Gastroesophageal sphincter (tissue), 4 donors: Measurements from ENCODE around the gene COA6. TPM values are rescaled to one million over a fixed set of nuclear protein-coding genes. Genes with fewer than 3 reads are reported as not detected.

Experiments used
- ATAC-seq: fragments of 150-250 bp; one replicate; pipeline ENCODE4 v1.9.1; 2016; ENCODE audit warnings: mild to moderate bottlenecking, moderate library complexity
- H3K27ac ChIP-seq, 4 donors: fragments of 200-600 bp; sonication (generic) in 3 of 4; 1 replicate in 3 of 4; 2 replicates in 1 of 4; pipeline ENCODE4 v1.5.1; 2016 to 2019
- H3K27me3 ChIP-seq: fragments of 200-600 bp; sonication (generic); one replicate; pipeline ENCODE4 v1.5.1; 2019
- H3K36me3 ChIP-seq, 2 donors: fragments of 200-600 bp; sonication (generic); one replicate each; pipeline ENCODE4 v1.5.1; 2019; ENCODE audit warnings: control low read depth in 1 of 2
- H3K4me1 ChIP-seq, 3 donors: fragments of 200-600 bp; sonication (generic); 1 replicate in 2 of 3; 2 replicates in 1 of 3; pipeline ENCODE4 v1.5.1; 2016 to 2019; ENCODE audit warnings: control low read depth in 2 of 3
- H3K4me3 ChIP-seq, 2 donors: fragments of 200-600 bp; sonication (generic); one replicate each; pipeline ENCODE4 v1.5.1; 2019; ENCODE audit warnings: mild to moderate bottlenecking in 1 of 2, moderate library complexity in 1 of 2
- H3K9me3 ChIP-seq, 3 donors: fragments of 200-600 bp; sonication (generic); one replicate each; pipeline ENCODE4 v1.5.1; 2017 to 2019; ENCODE audit warnings: control low read depth in 2 of 3
- CTCF ChIP-seq, 4 experiments: fragments of 200-600 bp in 2 of 4; fragments of 450-650 bp in 2 of 4; sonication (generic) in 1 of 4; IDR thresholded peaks; one replicate each; pipeline ENCODE4 v1.5.1; 2017 to 2019; ENCODE audit warnings: antibody characterized with exemption in 4 of 4, mild to moderate bottlenecking in 2 of 4, moderate library complexity in 2 of 4
- EP300 ChIP-seq: sonication (generic); formaldehyde crosslinking; IDR thresholded peaks from one replicate; pipeline ENCODE4 v1.6.1; 2017; ENCODE audit warnings: antibody characterized with exemption, mild to moderate bottlenecking
- POLR2A ChIP-seq, 2 donors: fragments of 450-650 bp; IDR thresholded peaks; one replicate each; pipeline ENCODE4 v1.6.1; 2017; ENCODE audit warnings: antibody characterized with exemption in 2 of 2, mild to moderate bottlenecking in 2 of 2, moderate library complexity in 1 of 2
- POLR2AphosphoS5 ChIP-seq: sonication (generic); formaldehyde crosslinking; IDR thresholded peaks from one replicate; pipeline ENCODE4 v1.6.1; 2017; ENCODE audit warnings: antibody characterized with exemption
- WGBS, 2 donors: methylation state at CpG; one replicate each; pipeline ENCODE4 v1.1.5; 2018; ENCODE audit warnings: low coverage in 1 of 2; 5-methylcytosine and 5-hydroxymethylcytosine counted together
- total RNA-seq, 4 donors: library from RNA; depleted of rRNA; stranded (reverse); fragments of >200 nt; gene quantifications; one replicate each; pipeline ENCODE4 v1.1.0, GENCODE V29; 2016

COA6 gene
- total RNA-seq, 4 donors from 2014 or later: 13.4 to 24.7 (median 16.9) TPM

DNA sequence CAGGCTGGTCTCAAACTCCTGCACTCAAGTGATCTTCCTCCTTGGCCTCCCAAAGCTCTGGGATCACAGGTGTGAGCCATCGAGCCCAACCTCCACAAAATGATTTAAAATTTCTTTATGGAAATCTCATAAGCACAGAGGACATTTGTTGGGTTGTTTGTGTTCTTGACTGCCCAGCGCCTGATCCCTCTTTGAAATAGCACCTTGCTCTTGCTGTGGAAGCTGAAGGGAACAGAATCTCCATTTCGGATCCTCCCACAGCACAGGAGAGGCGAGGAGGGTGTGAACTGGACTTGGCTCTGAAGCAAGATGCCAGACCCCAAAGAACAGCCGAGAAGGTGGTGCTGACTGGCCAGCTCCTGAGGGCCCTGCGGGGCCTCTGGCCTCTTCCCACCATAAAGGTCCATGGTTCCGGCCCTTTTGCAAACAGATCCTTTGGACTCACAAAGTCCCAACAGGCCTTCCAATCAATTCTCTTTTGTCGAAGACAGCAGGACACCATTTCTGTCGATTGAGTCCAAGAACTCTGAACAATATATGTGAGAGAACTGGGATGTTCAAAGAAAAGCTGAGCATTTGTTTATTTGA lies 45.6 kb upstream of the COA6 start:
- H3K36me3 ChIP-seq: no peaks in the 10 kb centered on the region
- no peak for TF ChIP-seq EP300
- TF ChIP-seq CTCF (IDR thresholded peaks at IDR 0.05): no peak
- no peak for TF ChIP-seq POLR2AphosphoS5
- no peak for TF ChIP-seq POLR2A (IDR thresholded peaks at IDR 0.05)

GRCh38 chr1:234330843-234331215 lies 42.4 kb upstream of the COA6 start:
- no peak overlapping the region for H3K27ac ChIP-seq
- H3K36me3 ChIP-seq: no peaks in the 10 kb centered on the region
- peaks cover 28% of the 10 kb centered on the region for H3K27me3 ChIP-seq
- no peak for ATAC-seq
- H3K4me1 ChIP-seq: peaks cover 0 to 13% (median 0%) of the 10 kb centered on the region in 3 donors
- peaks cover 0 to under 1% (median 0%) of the 10 kb centered on the region in 3 donors for H3K9me3 ChIP-seq
- no peak for TF ChIP-seq CTCF (IDR thresholded peaks at IDR 0.05)
- WGBS, 2 donors: 75% methylated on average over 4 of the region's 4 CpGs; no CpG with 5 or more reads in 1 of the 2 donors
- no peak overlapping the region for H3K4me3 ChIP-seq

More for the DNA sequence above, 45.6 kb upstream of the COA6 start:
- peaks cover 0 to 13% (median 0%) of the 10 kb centered on the region in 3 donors for H3K4me1 ChIP-seq
- H3K9me3 ChIP-seq: no peaks in the 10 kb centered on the region
- ATAC-seq: no peak
- H3K27ac ChIP-seq: no peak overlapping the region
- no peak overlapping the region for H3K4me3 ChIP-seq
- H3K27me3 ChIP-seq: peaks cover 53% of the 10 kb centered on the region
- WGBS, 2 donors: 81 to 87% methylated on average over 5 to 8 of the region's 9 CpGs

DNA sequence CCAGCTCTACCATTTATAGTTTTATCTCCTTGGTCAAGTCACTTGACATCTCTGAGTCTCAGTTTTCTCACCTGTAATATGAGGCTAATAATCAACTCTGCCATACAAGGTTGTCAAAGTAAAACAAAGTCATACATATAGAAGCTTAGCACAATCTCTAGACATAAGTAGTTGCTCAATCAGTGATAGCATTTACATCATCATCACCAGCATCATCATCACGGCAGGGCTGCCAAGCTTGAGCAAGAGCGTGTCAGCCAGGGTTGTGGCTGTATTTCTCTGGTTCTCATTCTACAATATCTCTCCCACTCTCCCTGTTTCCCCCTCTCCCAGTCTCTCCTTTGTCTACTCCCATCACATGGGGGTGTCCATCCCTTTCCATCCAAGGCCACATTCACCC lies 41.7 kb upstream of the COA6 start:
- Histone ChIP-seq H3K27ac (no peak overlapping the region), H3K4me1 (peaks cover 0 to 7% (median 0%) of the 10 kb centered on the region in 3 donors), H3K27me3 (peaks cover 22% of the 10 kb centered on the region), H3K9me3 (peaks cover 0 to 7% (median 0%) of the 10 kb centered on the region in 3 donors), H3K36me3 (no peaks in the 10 kb centered on the region), H3K4me3 (no peak overlapping the region)
- WGBS, 2 donors: 75 to 86% methylated on average over 2 of the region's 2 CpGs
- ATAC-seq: no peak
- TF ChIP-seq CTCF (IDR thresholded peaks at IDR 0.05) (no peak), EP300 (no peak), POLR2A (IDR thresholded peaks at IDR 0.05) (no peak), POLR2AphosphoS5 (no peak)

DNA sequence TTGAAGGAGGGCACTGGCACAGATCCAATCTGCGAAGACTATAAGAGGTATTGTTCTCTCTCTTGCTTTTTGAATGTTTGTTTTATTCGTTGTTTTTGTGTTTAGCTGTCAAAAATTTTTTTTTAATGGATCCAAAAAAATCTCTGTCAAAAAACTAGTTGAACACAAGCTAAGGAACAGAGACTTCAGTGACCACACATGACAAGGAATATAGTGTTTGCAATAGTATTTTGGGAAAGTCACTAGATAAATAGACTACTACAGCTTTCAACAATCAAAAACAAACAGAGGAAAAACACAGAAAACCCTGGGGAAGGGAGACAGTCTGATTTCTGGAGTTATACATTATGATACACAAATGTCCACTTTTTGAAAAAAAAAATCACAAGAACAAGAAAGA lies 36.9 kb upstream of the COA6 start:
- Histone ChIP-seq H3K4me3 (no peak overlapping the region), H3K9me3 (peaks cover 0 to 36% (median 0%) of the 10 kb centered on the region in 3 donors), H3K36me3 (no peaks in the 10 kb centered on the region), H3K27me3 (peaks cover 5% of the 10 kb centered on the region), H3K4me1 (no peaks in the 10 kb centered on the region), H3K27ac (no peak overlapping the region)
- ATAC-seq: no peak
- WGBS, 2 donors: 73 to 100% methylated on average over 2 of the region's 2 CpGs
- TF ChIP-seq EP300 (no peak), CTCF (IDR thresholded peaks at IDR 0.05) (no peak), POLR2AphosphoS5 (no peak), POLR2A (IDR thresholded peaks at IDR 0.05) (no peak)

- no peak for TF ChIP-seq POLR2A (IDR thresholded peaks at IDR 0.05)
- H3K4me1 ChIP-seq: no peaks in the 10 kb centered on the region
- H3K27ac ChIP-seq: no peak overlapping the region
- 100% methylated on average over 1 of the region's 1 CpG for WGBS, 2 donors
- peaks cover 0 to 36% (median 0%) of the 10 kb centered on the region in 3 donors for H3K9me3 ChIP-seq
- peaks cover 5% of the 10 kb centered on the region for H3K27me3 ChIP-seq
- H3K4me3 ChIP-seq: no peak overlapping the region
- no peak for ATAC-seq
- H3K36me3 ChIP-seq: no peaks in the 10 kb centered on the region
Measured at GRCh38 chr1:234337233-234337632, 36.0 kb upstream of the COA6 start.
